MCF 10A (cell line): ENCODE results near the gene ALDH6A1. TPM values are rescaled to one million over a fixed set of nuclear protein-coding genes. Genes with fewer than 3 reads are reported as not detected.
"Not testable (repeated sequence)": the region's sequence is repeated elsewhere in the genome, so short reads cannot be mapped to it uniquely, and the experiment has no call there.

ENCODE experiments used
- BruUV-seq: library from RNA; stranded (reverse); fragments of 400-500 nt; replicated peaks from 2 replicates; lab custom pipeline; 2021; lab: Mats Ljungman, UMichigan
- CTCF ChIA-PET: fragments of 300-600 bp; sonication (Branson Sonifier 250); formaldehyde crosslinking; extraction: SDS; loops from one replicate; lab custom pipeline; 2021; ENCODE audit warnings: antibody characterized with exemption, inconsistent platforms; lab: Yijun Ruan, JAX
- POLR2A ChIA-PET: fragments of 300-600, 350-650 bp; sonication (Branson Sonifier 250); formaldehyde crosslinking; extraction: SDS; loops from one replicate; lab custom pipeline; 2020; ENCODE audit warnings: antibody characterized with exemption, inconsistent platforms; lab: Yijun Ruan, JAX
- DNase-seq: peaks from one replicate; pipeline ENCODE4 v3.0.0-alpha.2; 2018; ENCODE audit not compliant: unreplicated experiment
- H3K27ac Mint-ChIP-seq: one replicate; pipeline ENCODE4 v1.8.0; 2022; ENCODE audit warnings: mild to moderate bottlenecking, low read depth, mixed read lengths; ENCODE audit not compliant: unreplicated experiment
- H3K27me3 Mint-ChIP-seq: one replicate; pipeline ENCODE4 v1.8.0; 2022; ENCODE audit warnings: mixed read lengths; ENCODE audit not compliant: insufficient read depth, unreplicated experiment
- H3K36me3 Mint-ChIP-seq: one replicate; pipeline ENCODE4 v1.8.0; 2022; ENCODE audit warnings: mild to moderate bottlenecking, moderate library complexity, mixed read lengths; ENCODE audit not compliant: insufficient read depth, unreplicated experiment
- H3K4me1 Mint-ChIP-seq: one replicate; pipeline ENCODE4 v1.8.0; 2022; ENCODE audit warnings: mixed read lengths; ENCODE audit not compliant: insufficient read depth, unreplicated experiment
- H3K4me3 Mint-ChIP-seq: one replicate; pipeline ENCODE4 v1.8.0; 2022; ENCODE audit warnings: mild to moderate bottlenecking, moderate library complexity, mixed read lengths; ENCODE audit not compliant: unreplicated experiment
- H3K9me3 Mint-ChIP-seq: one replicate; pipeline ENCODE4 v1.8.0; 2022; ENCODE audit warnings: mixed read lengths; ENCODE audit not compliant: unreplicated experiment
- CTCF ChIP-seq: fragments of 200-600 bp; IDR thresholded peaks from one replicate; pipeline ENCODE4 v1.8.0; 2022; ENCODE audit warnings: antibody characterized with exemption, mild to moderate bottlenecking; ENCODE audit not compliant: unreplicated experiment
- intact Hi-C: fragments of 100-400 bp; cut with micrococcal nuclease; formaldehyde crosslinking; loops from 2 replicates; pipeline ENCODE4 v1.14.1; 2022
- total RNA-seq: library from RNA; stranded (reverse); gene quantifications from 2 replicates; pipeline ENCODE4 v1.2.3, GENCODE V29; 2022

The ALDH6A1 gene
- total RNA-seq, 1 experiment from 2014 or later = 22.4 TPM

DNA sequence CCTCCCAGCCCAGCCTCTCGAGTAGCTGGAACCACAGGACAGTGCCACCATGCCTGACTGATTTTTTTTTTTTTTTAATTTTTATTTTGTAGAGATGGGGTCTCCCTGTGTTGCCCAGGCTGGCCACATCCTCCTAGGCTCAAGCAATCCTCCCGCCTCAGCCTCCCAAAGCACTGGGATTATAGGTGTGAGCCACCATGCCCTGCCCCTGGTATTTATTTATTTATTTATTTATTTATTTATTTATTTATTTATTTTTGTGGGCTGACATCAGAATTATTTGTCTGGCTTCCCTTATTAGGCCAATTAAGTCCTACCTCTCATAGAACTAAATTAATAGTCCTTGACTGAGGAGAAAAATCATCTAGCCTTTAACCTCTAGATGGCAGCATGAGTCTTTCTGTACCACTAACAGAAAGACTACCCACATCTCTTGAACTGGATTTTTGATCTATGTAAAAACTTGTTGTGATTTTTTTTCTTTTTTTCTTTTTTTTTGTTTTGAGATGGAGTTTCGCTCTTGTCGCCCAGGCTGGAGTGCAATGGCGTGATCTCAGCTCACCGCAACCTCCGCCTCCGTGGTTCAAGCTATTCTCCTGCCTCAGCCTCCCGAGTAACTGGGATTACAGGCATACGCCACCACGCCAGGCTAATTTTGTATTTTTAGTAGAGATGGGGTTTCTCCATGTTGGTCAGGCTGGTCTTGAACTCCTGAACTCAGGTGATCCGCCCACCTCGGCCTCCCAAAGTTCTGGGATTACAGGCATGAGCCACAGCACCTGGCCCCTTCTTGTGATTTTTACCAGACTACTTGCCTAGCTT is 27.4 kb upstream of the ALDH6A1 start:
- H3K4me1 Mint-ChIP-seq, H3K36me3 Mint-ChIP-seq, H3K27ac Mint-ChIP-seq, H3K4me3 Mint-ChIP-seq, H3K9me3 Mint-ChIP-seq, H3K27me3 Mint-ChIP-seq, BruUV-seq: not testable (repeated sequence)
- peak; percentile 56 for TF ChIP-seq CTCF
- CTCF ChIA-PET = interaction anchor here (0.5 to 4.2 kb wide), 28 partner anchors 8 to 378 kb away, joined by 3 to 55 read pairs (median 4); no protein-coding TSS in a partner anchor
- peak; percentile 68 for DNase-seq
- intact Hi-C loops = loop anchor here (1.0 kb wide), 2 partner anchors 140 to 146 kb away; no protein-coding TSS in a partner anchor
- POLR2A ChIA-PET = interaction anchor here (0.7 kb wide), 1 partner anchor 8 kb away, joined by 3 read pairs; no protein-coding TSS in a partner anchor

- ChIA-PET CTCF (interaction anchor here (2.0 to 4.2 kb wide), 3 partner anchors 18 to 147 kb away, joined by 6 to 55 read pairs (median 30); no protein-coding TSS in a partner anchor), POLR2A (interaction anchor here (0.9 to 1.7 kb wide), 2 partner anchors 20 to 24 kb away, joined by 3 read pairs; no protein-coding TSS in a partner anchor)
- no TSS peak for BruUV-seq
- H3K4me1 Mint-ChIP-seq = no peaks in the 10 kb centered on the region
- DNase-seq = no peak
- H3K9me3 Mint-ChIP-seq = no peaks in the 10 kb centered on the region
- H3K36me3 Mint-ChIP-seq = peaks cover 10% of the 10 kb centered on the region
- no peaks in the 10 kb centered on the region for H3K27me3 Mint-ChIP-seq
- no peak overlapping the region for H3K4me3 Mint-ChIP-seq
- no peak overlapping the region for H3K27ac Mint-ChIP-seq
- intact Hi-C loops = no loop called here
- TF ChIP-seq CTCF = no peak
Observed at GRCh38 chr14:74109369-74109768, 25.1 kb upstream of the ALDH6A1 start.

DNA sequence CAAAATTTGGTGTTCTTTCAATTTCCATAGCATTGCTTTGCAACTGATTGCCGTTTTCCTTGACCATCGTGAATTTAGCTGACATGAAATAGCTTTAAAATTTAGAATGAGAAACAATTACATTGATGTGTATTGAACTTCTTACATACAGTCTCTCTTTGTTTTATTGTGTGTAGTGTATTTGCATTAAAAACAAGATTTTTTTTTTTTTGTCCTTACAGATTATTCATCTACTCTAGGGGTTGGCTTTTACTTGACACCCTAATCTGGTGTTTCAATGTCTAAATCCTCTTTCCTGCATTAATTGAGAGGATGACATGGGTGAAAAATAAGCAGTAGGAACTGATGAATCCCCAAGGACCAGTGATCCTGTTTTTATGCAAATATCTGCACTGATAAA is 21.1 kb upstream of the ALDH6A1 start:
- peaks cover 30% of the 10 kb centered on the region for H3K36me3 Mint-ChIP-seq
- no peaks in the 10 kb centered on the region for H3K9me3 Mint-ChIP-seq
- no TSS peak for BruUV-seq
- H3K27me3 Mint-ChIP-seq = no peaks in the 10 kb centered on the region
- no peaks in the 10 kb centered on the region for H3K4me1 Mint-ChIP-seq
- intact Hi-C loops = no loop called here
- DNase-seq = no peak
- TF ChIP-seq CTCF = no peak
- H3K4me3 Mint-ChIP-seq = no peak overlapping the region
- POLR2A ChIA-PET = no interaction called here
- CTCF ChIA-PET = interaction anchor here (0.5 kb wide), 1 partner anchor 368 kb away, joined by 3 read pairs; no protein-coding TSS in a partner anchor
- no peak overlapping the region for H3K27ac Mint-ChIP-seq

DNA sequence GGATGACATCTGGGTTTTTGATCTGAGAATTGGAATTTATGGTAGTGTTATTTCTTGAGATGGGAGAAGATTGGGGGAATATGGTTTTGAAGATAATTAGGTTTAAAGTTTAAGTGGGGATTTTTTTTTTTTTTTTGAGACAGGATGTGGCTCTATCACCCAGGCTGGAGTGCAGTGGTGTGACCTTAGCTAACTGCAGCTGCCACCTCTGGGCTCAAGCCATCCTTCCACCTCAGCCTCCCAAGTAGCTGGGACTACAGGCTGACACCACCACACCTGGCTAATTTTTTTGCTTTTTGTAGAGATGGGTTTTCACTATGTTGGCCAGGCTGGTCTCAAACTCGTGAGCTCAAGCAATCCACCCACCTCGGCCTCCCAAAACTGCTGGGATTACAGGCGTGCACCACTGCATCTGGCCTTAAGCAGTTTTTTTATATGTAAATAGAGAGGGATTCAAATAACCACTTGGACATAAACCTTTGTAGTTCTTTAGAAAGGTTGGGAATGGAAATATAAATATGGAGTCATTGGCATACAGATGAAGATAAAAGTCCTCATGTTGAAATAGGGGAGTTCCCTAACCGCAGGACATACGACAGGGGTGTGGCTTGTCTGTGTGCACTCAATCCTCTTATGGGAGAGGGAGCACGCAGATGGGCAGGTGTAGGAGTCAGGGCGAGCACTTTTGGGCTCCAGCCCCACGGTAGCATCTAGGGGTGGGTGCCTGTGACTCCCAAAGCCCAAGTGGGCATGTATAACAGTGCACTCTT is 5.2 kb upstream of the ALDH6A1 start:
- Mint-ChIP-seq H3K27ac (no peak overlapping the region), H3K9me3 (no peaks in the 10 kb centered on the region)
- intact Hi-C loops = no loop called here

More for the DNA sequence above, 5.2 kb upstream of the ALDH6A1 start:
- no TSS peak for BruUV-seq
- no peak for DNase-seq
- CTCF ChIA-PET = interaction anchor here (0.6 to 1.0 kb wide), 2 partner anchors 103 to 599 kb away, joined by 3 to 4 read pairs; no protein-coding TSS in a partner anchor
- TF ChIP-seq CTCF = no peak
- Mint-ChIP-seq H3K4me1 (peaks cover 8% of the 10 kb centered on the region), H3K27me3 (no peaks in the 10 kb centered on the region), H3K36me3 (peaks cover 27% of the 10 kb centered on the region), H3K4me3 (no peak overlapping the region)
- POLR2A ChIA-PET = no interaction called here
